ENCODE data around the gene RPS19. TPM values are rescaled to one million over a fixed set of nuclear protein-coding genes. Genes with fewer than 3 reads are reported as not detected.

RPS19 gene
- total RNA-seq, 1 experiment from 2014 or later: 3,297 TPM

DNA sequence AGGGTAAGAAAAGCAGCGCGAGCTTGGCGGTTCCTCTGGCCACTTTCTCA is 15.2 kb upstream of the RPS19 start, which contains the start of gene DMRTC2:
Gene DMRTC2, plus strand, starts transcription at position 42 of the 50 bp plus-strand sequence. CDS start 2,387 bp downstream, outside the sequence.
- Histone ChIP-seq H3K27me3 (replicated peaks; ENCODE audit: control insufficient read depth, insufficient read depth, low read length) (no peaks in the 10 kb centered on the region), H3K36me3 (ENCODE audit: control insufficient read depth, insufficient read depth, low read length) (no peaks in the 10 kb centered on the region), H3K4me3 (ENCODE audit: low read depth, low read length) (no peak within 1 kb of the TSS), H3K9me3 (no peaks in the 10 kb centered on the region), H3K4me1 (no peaks in the 10 kb centered on the region)
- H3K9me3 Mint-ChIP-seq (ENCODE audit: unreplicated experiment): peaks cover 13% of the 10 kb centered on the region
- no TSS peak for BruUV-seq (replicated peaks)
- no peaks in the 10 kb centered on the region for H3K36me3 Mint-ChIP-seq (ENCODE audit: insufficient read depth, unreplicated experiment)
- H3K4me1 Mint-ChIP-seq (ENCODE audit: low read depth, unreplicated experiment): no peaks in the 10 kb centered on the region
- POLR2A ChIA-PET: no interaction called here
- no peak within 1 kb of the TSS for H3K4me3 Mint-ChIP-seq (ENCODE audit: unreplicated experiment)
- TF ChIP-seq, protein P1, sequence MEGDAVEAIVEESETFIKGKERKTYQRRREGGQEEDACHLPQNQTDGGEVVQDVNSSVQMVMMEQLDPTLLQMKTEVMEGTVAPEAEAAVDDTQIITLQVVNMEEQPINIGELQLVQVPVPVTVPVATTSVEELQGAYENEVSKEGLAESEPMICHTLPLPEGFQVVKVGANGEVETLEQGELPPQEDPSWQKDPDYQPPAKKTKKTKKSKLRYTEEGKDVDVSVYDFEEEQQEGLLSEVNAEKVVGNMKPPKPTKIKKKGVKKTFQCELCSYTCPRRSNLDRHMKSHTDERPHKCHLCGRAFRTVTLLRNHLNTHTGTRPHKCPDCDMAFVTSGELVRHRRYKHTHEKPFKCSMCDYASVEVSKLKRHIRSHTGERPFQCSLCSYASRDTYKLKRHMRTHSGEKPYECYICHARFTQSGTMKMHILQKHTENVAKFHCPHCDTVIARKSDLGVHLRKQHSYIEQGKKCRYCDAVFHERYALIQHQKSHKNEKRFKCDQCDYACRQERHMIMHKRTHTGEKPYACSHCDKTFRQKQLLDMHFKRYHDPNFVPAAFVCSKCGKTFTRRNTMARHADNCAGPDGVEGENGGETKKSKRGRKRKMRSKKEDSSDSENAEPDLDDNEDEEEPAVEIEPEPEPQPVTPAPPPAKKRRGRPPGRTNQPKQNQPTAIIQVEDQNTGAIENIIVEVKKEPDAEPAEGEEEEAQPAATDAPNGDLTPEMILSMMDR (IDR thresholded peaks at IDR 0.05; ENCODE audit: insufficient read depth in 1 of 2, low read depth in 1 of 2, low read length in 1 of 2, severe bottlenecking in 1 of 2, unreplicated experiment in 1 of 2): no peak
- DNase-seq: no peak
- intact Hi-C loops (cut with micrococcal nuclease; ENCODE audit: unreplicated experiment): no loop called here
- no peak within 1 kb of the TSS for H3K27ac Mint-ChIP-seq (ENCODE audit: unreplicated experiment)
- CTCF ChIA-PET: no interaction called here
- H3K27me3 Mint-ChIP-seq (ENCODE audit: insufficient read depth, unreplicated experiment): peaks cover 22% of the 10 kb centered on the region

DNA sequence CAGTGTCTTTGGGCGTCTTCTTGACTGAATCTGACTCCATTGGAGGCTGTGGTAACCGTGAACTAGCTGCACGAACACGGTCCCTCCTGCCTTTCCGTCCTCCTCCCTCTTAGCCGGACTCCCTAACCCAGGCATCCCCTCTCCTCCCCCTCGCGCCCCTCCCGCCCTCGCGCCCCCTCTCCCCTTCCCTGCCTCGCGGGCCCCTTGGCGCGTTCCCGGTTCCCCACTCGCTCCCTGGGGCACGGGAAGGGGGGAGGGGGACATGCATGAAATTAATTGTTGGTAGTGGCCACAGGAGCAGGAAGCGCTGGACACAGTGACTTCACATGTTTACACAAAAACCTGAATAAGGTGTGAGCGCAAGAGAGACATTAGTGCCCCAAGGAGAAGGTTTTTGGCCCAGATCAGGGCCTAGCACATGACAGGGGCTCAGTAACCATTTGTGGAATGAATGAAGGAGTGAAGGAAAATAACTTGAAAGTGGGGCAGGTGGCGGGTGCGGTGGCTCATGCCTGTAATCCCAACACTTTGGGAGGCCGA is 14.9 kb upstream of the RPS19 start:
- Histone ChIP-seq H3K27me3 (replicated peaks; ENCODE audit: control insufficient read depth, insufficient read depth, low read length) (no peaks in the 10 kb centered on the region), H3K9me3 (no peaks in the 10 kb centered on the region), H3K4me3 (ENCODE audit: low read depth, low read length) (no peak overlapping the region), H3K4me1 (no peaks in the 10 kb centered on the region), H3K36me3 (ENCODE audit: control insufficient read depth, insufficient read depth, low read length) (no peaks in the 10 kb centered on the region)
- no peak overlapping the region for H3K4me3 Mint-ChIP-seq (ENCODE audit: unreplicated experiment)
- H3K36me3 Mint-ChIP-seq (ENCODE audit: insufficient read depth, unreplicated experiment): no peaks in the 10 kb centered on the region
- intact Hi-C loops (cut with micrococcal nuclease; ENCODE audit: unreplicated experiment): no loop called here
- H3K27ac Mint-ChIP-seq (ENCODE audit: unreplicated experiment): no peak overlapping the region
- ChIA-PET CTCF (no interaction called here), POLR2A (no interaction called here)
- no peaks in the 10 kb centered on the region for H3K4me1 Mint-ChIP-seq (ENCODE audit: low read depth, unreplicated experiment)
- peaks cover 13% of the 10 kb centered on the region for H3K9me3 Mint-ChIP-seq (ENCODE audit: unreplicated experiment)
- DNase-seq: no peak
- peaks cover 20% of the 10 kb centered on the region for H3K27me3 Mint-ChIP-seq (ENCODE audit: insufficient read depth, unreplicated experiment)
- TF ChIP-seq, protein P1 (IDR thresholded peaks at IDR 0.05; ENCODE audit: insufficient read depth in 1 of 2, low read depth in 1 of 2, low read length in 1 of 2, severe bottlenecking in 1 of 2, unreplicated experiment in 1 of 2): no peak
- BruUV-seq (replicated peaks): no TSS peak

DNA sequence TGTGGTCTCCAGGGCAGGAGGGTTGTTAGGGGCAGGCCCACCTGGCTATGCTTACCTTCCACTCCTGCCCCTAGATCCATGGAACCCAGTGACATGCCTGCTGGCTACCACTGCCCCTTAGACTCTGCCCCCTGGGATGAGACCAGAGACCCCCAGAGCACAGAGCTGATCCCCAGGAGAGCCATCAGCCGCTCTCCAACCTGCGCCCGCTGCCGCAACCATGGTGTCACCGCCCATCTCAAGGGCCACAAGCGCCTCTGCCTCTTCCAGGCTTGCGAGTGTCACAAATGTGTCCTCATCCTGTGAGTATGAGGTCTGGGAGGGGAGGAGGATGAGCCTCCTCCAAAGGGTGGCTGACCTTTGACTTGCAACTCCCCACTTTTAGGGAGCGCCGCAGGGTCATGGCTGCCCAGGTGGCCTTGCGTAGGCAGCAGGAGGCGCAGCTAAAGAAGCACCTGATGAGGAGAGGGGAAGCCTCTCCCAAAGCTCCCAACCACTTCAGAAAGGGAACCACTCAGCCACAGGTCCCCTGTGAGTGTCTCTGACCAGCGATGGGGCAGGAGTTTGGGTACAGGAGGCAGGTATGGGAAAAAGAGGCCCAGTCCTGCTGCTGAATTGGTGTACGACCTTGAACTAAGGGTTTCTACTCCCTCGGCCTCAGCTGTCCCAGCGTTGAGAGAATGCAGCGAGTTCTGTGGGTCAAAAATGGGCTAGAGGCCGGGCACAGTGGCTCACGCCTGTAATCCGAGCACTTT is 12.5 kb upstream of the RPS19 start:
- Histone ChIP-seq H3K9me3 (no peaks in the 10 kb centered on the region), H3K4me1 (no peaks in the 10 kb centered on the region), H3K4me3 (ENCODE audit: low read depth, low read length) (no peak overlapping the region), H3K36me3 (ENCODE audit: control insufficient read depth, insufficient read depth, low read length) (no peaks in the 10 kb centered on the region), H3K27me3 (replicated peaks; ENCODE audit: control insufficient read depth, insufficient read depth, low read length) (no peaks in the 10 kb centered on the region)
- Mint-ChIP-seq H3K9me3 (ENCODE audit: unreplicated experiment) (peaks cover 13% of the 10 kb centered on the region), H3K4me3 (ENCODE audit: unreplicated experiment) (no peak overlapping the region), H3K27ac (ENCODE audit: unreplicated experiment) (no peak overlapping the region), H3K4me1 (ENCODE audit: low read depth, unreplicated experiment) (no peaks in the 10 kb centered on the region), H3K36me3 (ENCODE audit: insufficient read depth, unreplicated experiment) (no peaks in the 10 kb centered on the region), H3K27me3 (ENCODE audit: insufficient read depth, unreplicated experiment) (peaks cover 26% of the 10 kb centered on the region)
- CTCF ChIA-PET: no interaction called here
- POLR2A ChIA-PET: no interaction called here
- no TSS peak for BruUV-seq (replicated peaks)
- no peak for DNase-seq
- intact Hi-C loops (cut with micrococcal nuclease; ENCODE audit: unreplicated experiment): no loop called here
- TF ChIP-seq, protein P1 (IDR thresholded peaks at IDR 0.05; ENCODE audit: insufficient read depth in 1 of 2, low read depth in 1 of 2, low read length in 1 of 2, severe bottlenecking in 1 of 2, unreplicated experiment in 1 of 2): no peak

All from Caco-2 (cell line).